Dendritic cell treated with granulocyte-macrophage colony-stimulating factor and Interleukin-4, amounts not matched to agents 40 ng/mL and 50 ng/mL, for 4 days (primary cell): ENCODE data around the gene S1PR2.

Experiments used
- H3K27ac Mint-ChIP-seq: one replicate; pipeline ENCODE4 v1.8.0; 2022; ENCODE audit warnings: mild to moderate bottlenecking, mixed read lengths
- H3K27me3 Mint-ChIP-seq: one replicate; pipeline ENCODE4 v1.8.0; 2022; ENCODE audit warnings: mild to moderate bottlenecking, mixed read lengths
- H3K36me3 Mint-ChIP-seq: one replicate; pipeline ENCODE4 v1.8.0; 2022; ENCODE audit warnings: low read depth, mixed read lengths
- H3K4me1 Mint-ChIP-seq: one replicate; pipeline ENCODE4 v1.8.0; 2022; ENCODE audit warnings: low read depth, mixed read lengths
- H3K4me3 Mint-ChIP-seq: one replicate; pipeline ENCODE4 v1.8.0; 2022; ENCODE audit warnings: mild to moderate bottlenecking, moderate library complexity, mixed read lengths
- H3K9me3 Mint-ChIP-seq: one replicate; pipeline ENCODE4 v1.8.0; 2022; ENCODE audit warnings: mixed read lengths
- intact Hi-C: fragments of 100-400 bp; cut with micrococcal nuclease; formaldehyde crosslinking; loops from one replicate; pipeline ENCODE4 v1.15.0; 2022

S1PR2 gene

DNA sequence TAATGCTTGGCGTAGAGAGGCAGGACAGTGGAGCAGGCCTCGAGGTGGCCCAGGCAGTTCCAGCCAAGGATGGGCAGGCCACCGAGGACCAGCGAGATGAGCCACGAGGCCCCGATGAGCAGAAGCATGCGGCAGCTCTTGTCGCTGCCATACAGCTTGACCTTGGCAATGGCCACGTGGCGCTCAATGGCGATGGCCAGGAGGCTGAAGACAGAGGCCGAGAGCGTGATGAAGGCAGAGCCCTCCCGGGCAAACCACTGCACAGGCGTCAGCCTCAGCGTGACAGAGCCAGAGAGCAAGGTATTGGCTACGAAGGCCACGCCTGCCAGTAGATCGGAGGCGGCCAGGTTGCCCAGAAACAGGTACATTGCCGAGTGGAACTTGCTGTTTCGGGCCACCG is 6.8 kb downstream of the S1PR2 start:
- intact Hi-C loops = no loop called here
- Mint-ChIP-seq H3K4me3 (no peak overlapping the region), H3K27me3 (no peaks in the 10 kb centered on the region), H3K4me1 (peaks cover 84% of the 10 kb centered on the region), H3K36me3 (peaks cover 73% of the 10 kb centered on the region), H3K9me3 (no peaks in the 10 kb centered on the region), H3K27ac (no peak overlapping the region)

- Mint-ChIP-seq H3K4me1 (peaks cover 83% of the 10 kb centered on the region), H3K4me3 (no peak overlapping the region), H3K9me3 (no peaks in the 10 kb centered on the region), H3K36me3 (peaks cover 73% of the 10 kb centered on the region), H3K27ac (peak overlapping the region; percentile 42), H3K27me3 (no peaks in the 10 kb centered on the region)
- intact Hi-C loops = no loop called here
These were observed 7.5 kb downstream of the S1PR2 start for GRCh38 chr19:10223488-10224213.

DNA sequence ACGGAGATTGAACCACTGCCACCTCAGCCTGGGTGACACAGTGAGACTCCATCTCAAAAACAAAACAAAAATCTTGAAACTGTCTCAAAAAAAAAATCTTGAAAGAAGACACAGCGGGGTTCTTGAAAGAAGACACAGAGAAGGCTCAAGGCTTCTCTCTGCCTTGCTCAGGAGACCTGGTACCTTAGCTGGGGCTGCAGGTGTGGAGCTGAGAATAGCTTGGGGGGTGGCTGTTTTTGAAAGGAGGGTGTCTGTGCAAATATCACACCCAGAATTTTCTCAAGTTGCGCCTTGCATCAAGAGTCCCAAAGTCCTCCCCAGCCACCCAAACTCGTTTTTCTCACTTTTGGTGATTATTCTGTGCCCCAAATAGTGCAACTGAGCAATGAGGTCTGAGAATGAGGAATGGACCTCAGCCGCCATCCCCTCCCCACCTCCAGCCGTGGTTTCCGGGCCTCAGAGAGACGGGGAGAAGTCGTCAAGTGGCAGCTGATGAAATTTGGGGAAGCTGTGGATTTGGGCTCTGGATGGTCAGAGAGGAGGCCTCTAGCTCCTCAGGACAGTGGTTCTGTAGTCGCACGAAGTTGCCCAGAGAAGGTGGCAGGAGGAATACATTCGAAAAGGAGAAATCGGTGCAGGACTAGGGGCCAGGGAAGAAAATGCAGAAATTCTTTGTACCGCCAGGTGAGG is 8.8 kb downstream of the S1PR2 start:
- Mint-ChIP-seq H3K27me3 (no peaks in the 10 kb centered on the region), H3K27ac (peak overlapping the region; percentile 88), H3K9me3 (no peaks in the 10 kb centered on the region), H3K36me3 (peaks cover 68% of the 10 kb centered on the region), H3K4me3 (peak overlapping the region; percentile 39), H3K4me1 (peaks cover 74% of the 10 kb centered on the region)
- intact Hi-C loops = no loop called here

- no peaks in the 10 kb centered on the region for H3K27me3 Mint-ChIP-seq
- peaks cover 61% of the 10 kb centered on the region for H3K4me1 Mint-ChIP-seq
- H3K9me3 Mint-ChIP-seq = no peaks in the 10 kb centered on the region
- H3K27ac Mint-ChIP-seq = peak overlapping the region; percentile 88
- peaks cover 62% of the 10 kb centered on the region for H3K36me3 Mint-ChIP-seq
- H3K4me3 Mint-ChIP-seq = no peak overlapping the region
- intact Hi-C loops = no loop called here
These were observed 10.4 kb downstream of the S1PR2 start for GRCh38 chr19:10220695-10221094.

GRCh38 chr19:10219678-10220077 is 11.5 kb downstream of the S1PR2 start:
- H3K36me3 Mint-ChIP-seq = peaks cover 57% of the 10 kb centered on the region
- H3K9me3 Mint-ChIP-seq = no peaks in the 10 kb centered on the region
- peak overlapping the region; percentile 88 for H3K27ac Mint-ChIP-seq
- H3K4me1 Mint-ChIP-seq = peaks cover 57% of the 10 kb centered on the region
- H3K27me3 Mint-ChIP-seq = no peaks in the 10 kb centered on the region
- no peak overlapping the region for H3K4me3 Mint-ChIP-seq
- intact Hi-C loops = no loop called here

GRCh38 chr19:10217085-10217484 is 14.0 kb downstream of the S1PR2 start:
- peaks cover 45% of the 10 kb centered on the region for H3K4me1 Mint-ChIP-seq
- peak overlapping the region; percentile 45 for H3K27ac Mint-ChIP-seq
- H3K4me3 Mint-ChIP-seq = no peak overlapping the region
- H3K27me3 Mint-ChIP-seq = no peaks in the 10 kb centered on the region
- H3K9me3 Mint-ChIP-seq = no peaks in the 10 kb centered on the region
- intact Hi-C loops = no loop called here
- peaks cover 32% of the 10 kb centered on the region for H3K36me3 Mint-ChIP-seq

DNA sequence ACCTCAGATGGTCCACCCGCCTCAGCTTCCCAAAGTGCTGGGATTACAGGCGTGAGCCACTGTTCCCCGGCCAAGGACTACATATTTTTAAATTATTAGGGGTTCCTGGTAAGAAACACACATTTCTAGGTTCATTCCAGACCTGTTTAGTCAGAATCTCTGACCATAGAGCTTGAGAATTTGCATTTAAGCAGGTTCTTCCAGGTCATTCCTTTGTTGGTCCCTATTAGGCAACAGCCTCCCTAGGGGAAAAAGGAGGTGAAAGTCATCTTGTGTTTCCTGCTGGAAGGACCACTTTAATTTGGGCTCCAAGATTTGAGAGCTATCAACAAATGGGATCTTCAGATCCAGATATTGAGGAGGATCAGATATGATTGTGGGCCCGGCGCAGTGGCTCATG is 16.3 kb downstream of the S1PR2 start:
- Mint-ChIP-seq H3K9me3 (no peaks in the 10 kb centered on the region), H3K27ac (no peak overlapping the region), H3K36me3 (peaks cover 14% of the 10 kb centered on the region)

DNA sequence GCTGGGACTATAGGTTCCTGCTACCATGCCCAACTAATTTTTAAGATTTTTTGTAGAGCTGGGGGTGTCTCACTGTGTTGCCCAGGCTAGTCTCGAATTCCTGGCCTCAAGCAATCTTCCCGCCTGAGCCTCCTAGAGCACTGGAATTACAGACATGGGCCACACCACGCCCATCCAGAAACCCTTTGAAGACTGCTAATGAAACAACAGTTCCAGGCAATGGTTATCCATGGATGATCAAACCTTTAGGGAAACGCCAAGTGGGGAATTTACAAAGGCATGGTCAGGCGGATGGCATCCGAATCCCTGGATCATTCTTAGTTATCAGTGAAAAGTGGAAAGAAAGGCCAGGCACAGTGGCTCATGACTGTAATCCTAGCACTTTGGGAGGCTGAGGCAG is 19.4 kb downstream of the S1PR2 start:
- peaks cover 8% of the 10 kb centered on the region for H3K36me3 Mint-ChIP-seq
- intact Hi-C loops = loop anchor here (2.0 kb wide), 1 partner anchor 17 kb away; the partner anchor contains the start of gene DNMT1
- peak overlapping the region; percentile 42 for H3K4me3 Mint-ChIP-seq
- H3K4me1 Mint-ChIP-seq = peaks cover 58% of the 10 kb centered on the region
- H3K9me3 Mint-ChIP-seq = peaks cover 10% of the 10 kb centered on the region
- peak overlapping the region; percentile 92 for H3K27ac Mint-ChIP-seq
- H3K27me3 Mint-ChIP-seq = no peaks in the 10 kb centered on the region

More for the DNA sequence above, 16.3 kb downstream of the S1PR2 start:
- Mint-ChIP-seq H3K27me3 (no peaks in the 10 kb centered on the region), H3K4me3 (no peak overlapping the region), H3K4me1 (peaks cover 43% of the 10 kb centered on the region)
- intact Hi-C loops = no loop called here

DNA sequence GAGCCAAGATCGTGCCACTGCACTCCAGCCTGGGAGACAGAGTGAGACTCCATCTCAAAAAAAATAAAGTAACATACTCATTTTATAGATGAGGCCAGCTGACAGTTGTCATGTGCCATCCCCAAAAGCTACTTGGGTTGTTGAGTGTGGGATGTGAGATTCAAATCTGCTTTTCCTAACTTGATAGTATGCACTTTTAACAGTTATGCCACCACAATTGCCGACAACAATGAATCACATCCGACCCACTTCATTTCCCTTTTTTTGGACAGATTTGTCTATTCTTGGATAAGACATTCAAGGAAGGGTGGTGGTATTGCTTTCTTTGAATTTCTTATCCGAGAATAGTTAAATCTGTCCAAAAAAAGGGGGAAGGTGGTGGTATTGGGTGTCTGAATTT is 20.1 kb downstream of the S1PR2 start:
- intact Hi-C loops = loop anchor here (2.0 kb wide), 1 partner anchor 16 kb away; the partner anchor contains the start of gene DNMT1
- Mint-ChIP-seq H3K36me3 (peaks cover 8% of the 10 kb centered on the region), H3K4me3 (peak overlapping the region; percentile 42)

GRCh38 chr19:10209315-10209714 is 21.8 kb downstream of the S1PR2 start:
- Mint-ChIP-seq H3K4me1 (peaks cover 80% of the 10 kb centered on the region), H3K36me3 (peaks cover 15% of the 10 kb centered on the region), H3K4me3 (no peak overlapping the region), H3K27me3 (no peaks in the 10 kb centered on the region), H3K9me3 (peaks cover 11% of the 10 kb centered on the region), H3K27ac (peak overlapping the region; percentile 92)
- intact Hi-C loops = no loop called here

More for the DNA sequence above, 20.1 kb downstream of the S1PR2 start:
- Mint-ChIP-seq H3K9me3 (peaks cover 11% of the 10 kb centered on the region), H3K27me3 (no peaks in the 10 kb centered on the region), H3K27ac (peak overlapping the region; percentile 92), H3K4me1 (peaks cover 64% of the 10 kb centered on the region)

GRCh38 chr19:10207026-10207425 is 24.1 kb downstream of the S1PR2 start:
- Mint-ChIP-seq H3K4me3 (no peak overlapping the region), H3K4me1 (peaks cover 70% of the 10 kb centered on the region), H3K27ac (peak overlapping the region; percentile 92), H3K9me3 (peaks cover 11% of the 10 kb centered on the region), H3K27me3 (no peaks in the 10 kb centered on the region), H3K36me3 (peaks cover 15% of the 10 kb centered on the region)
- intact Hi-C loops = no loop called here

DNA sequence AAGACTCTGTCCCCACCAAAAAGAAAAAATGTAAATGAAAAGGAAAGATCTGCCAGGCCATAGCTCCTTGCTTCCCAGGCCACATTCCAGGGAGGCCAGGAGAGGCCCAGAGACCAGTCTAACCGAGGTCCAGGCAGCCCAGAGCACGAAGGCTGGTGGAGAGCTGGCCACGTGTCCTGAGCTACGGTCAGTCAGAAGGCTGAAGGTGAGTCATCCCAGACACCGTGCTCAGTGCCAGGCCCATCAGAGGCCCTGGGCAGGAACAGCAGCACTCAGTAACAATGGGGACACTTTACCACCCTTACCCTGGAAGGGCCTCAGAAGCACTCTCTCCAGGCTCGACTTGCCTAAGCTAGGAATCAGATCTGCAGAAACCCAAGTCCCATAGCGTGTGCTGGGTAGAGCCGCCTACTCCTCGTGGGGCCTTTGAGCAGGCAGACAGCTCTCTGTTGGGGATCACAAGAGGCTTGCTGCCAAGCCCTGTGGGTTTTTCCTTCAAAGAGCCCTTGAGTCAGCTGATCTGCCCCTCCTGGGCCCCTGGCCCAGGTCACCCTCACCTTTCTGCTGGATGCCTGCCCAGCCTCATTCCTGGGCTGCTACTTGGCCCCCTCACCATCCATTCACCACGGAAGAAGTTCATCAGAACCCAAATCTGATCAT is 24.8 kb downstream of the S1PR2 start:
- no peaks in the 10 kb centered on the region for H3K27me3 Mint-ChIP-seq
- peak overlapping the region; percentile 92 for H3K27ac Mint-ChIP-seq
- no peak overlapping the region for H3K4me3 Mint-ChIP-seq
- H3K9me3 Mint-ChIP-seq = peaks cover 11% of the 10 kb centered on the region
- peaks cover 15% of the 10 kb centered on the region for H3K36me3 Mint-ChIP-seq
- intact Hi-C loops = no loop called here
- peaks cover 65% of the 10 kb centered on the region for H3K4me1 Mint-ChIP-seq

DNA sequence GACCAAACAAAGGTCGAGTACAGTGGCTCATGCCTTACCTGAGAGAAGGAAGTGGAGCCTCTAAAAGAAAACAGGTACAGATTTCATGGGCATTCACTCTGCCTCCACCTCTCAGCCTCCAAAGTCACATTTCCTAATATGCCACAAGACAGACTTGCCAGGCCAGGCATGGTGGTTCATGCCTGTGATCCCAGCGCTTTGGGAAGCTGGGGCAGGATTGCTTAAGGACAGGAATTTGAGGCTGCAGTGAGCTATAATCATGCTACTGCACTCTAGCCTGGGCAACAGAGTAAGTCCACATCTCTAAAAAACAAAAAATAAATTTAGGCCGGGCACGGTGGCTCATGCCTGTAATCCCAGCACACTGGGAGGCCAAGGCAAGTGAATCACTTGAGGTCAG is 25.5 kb downstream of the S1PR2 start:
- intact Hi-C loops = no loop called here
- H3K4me1 Mint-ChIP-seq = peaks cover 65% of the 10 kb centered on the region
- peaks cover 11% of the 10 kb centered on the region for H3K9me3 Mint-ChIP-seq
- H3K27ac Mint-ChIP-seq = peak overlapping the region; percentile 92
- peaks cover 15% of the 10 kb centered on the region for H3K36me3 Mint-ChIP-seq
- H3K27me3 Mint-ChIP-seq = no peaks in the 10 kb centered on the region
- no peak overlapping the region for H3K4me3 Mint-ChIP-seq

DNA sequence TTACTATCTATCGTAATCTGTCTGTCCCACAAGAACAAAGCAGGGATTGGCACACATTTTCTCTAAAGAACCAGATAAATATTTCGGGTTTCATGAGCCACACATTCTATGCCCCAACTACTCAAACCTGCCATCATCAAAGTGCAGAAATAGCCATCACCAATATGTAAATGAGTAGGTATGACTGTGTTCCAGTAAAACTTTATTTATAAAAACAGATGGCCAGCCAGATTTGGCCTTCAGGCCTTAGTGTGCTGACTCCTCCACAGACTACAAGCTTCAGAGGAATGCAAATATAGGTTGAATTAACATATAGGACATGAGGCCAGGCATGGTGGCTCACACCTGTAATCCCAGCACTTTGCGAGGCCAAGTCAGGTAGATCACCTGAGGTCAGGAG is 27.4 kb downstream of the S1PR2 start:
- Mint-ChIP-seq H3K4me3 (no peak overlapping the region), H3K4me1 (peaks cover 70% of the 10 kb centered on the region), H3K36me3 (peaks cover 15% of the 10 kb centered on the region), H3K27me3 (no peaks in the 10 kb centered on the region), H3K27ac (peak overlapping the region; percentile 32), H3K9me3 (peaks cover 11% of the 10 kb centered on the region)
- intact Hi-C loops = no loop called here
